Measurements from ENCODE around the gene EDNRB. TPM values are rescaled to one million over a fixed set of nuclear protein-coding genes. Genes with fewer than 3 reads are reported as not detected.

Gene EDNRB
- total and polyA plus RNA-seq, 4 donors = 11.3 to 20.4 (median 14.1) TPM

- H3K36me3 ChIP-seq (ENCODE audit: control insufficient read depth in 4 of 4, insufficient read depth in 3 of 4, low read depth in 1 of 4, low read length in 3 of 4) = no peaks in the 10 kb centered on the region
- TF ChIP-seq FOXA1 (IDR thresholded peaks at IDR 0.05) (no peak), RXRA (IDR thresholded peaks at IDR 0.05) (no peak), JUND (IDR thresholded peaks at IDR 0.05) (no peak), TAF1 (conservative IDR thresholded peaks at IDR 0.05) (no peak), FOXA2 (IDR thresholded peaks at IDR 0.05) (no peak), NR2F2 (IDR thresholded peaks at IDR 0.05) (no peak), REST (IDR thresholded peaks at IDR 0.05) (no peak), RAD21 (IDR thresholded peaks at IDR 0.05) (no peak), ATF3 (IDR thresholded peaks at IDR 0.05) (no peak), YY1 (IDR thresholded peaks at IDR 0.05) (no peak), ZBTB33 (IDR thresholded peaks at IDR 0.05) (no peak), SP1 (IDR thresholded peaks at IDR 0.05) (no peak)
- H3K27ac ChIP-seq (ENCODE audit: low read depth in 1 of 2, low read length in 2 of 2) = no peak overlapping the region
- no peak overlapping the region for H3K4me3 ChIP-seq (ENCODE audit: low read depth in 1 of 3, low read length in 3 of 3)
- H3K27me3 ChIP-seq (ENCODE audit: control insufficient read depth in 4 of 4, insufficient read depth in 4 of 4, low read length in 3 of 4) = no peaks in the 10 kb centered on the region
- no peaks in the 10 kb centered on the region for H3K9me3 ChIP-seq (ENCODE audit: control insufficient read depth in 4 of 4, low read length in 3 of 4)
- no peak overlapping the region for H3K9ac ChIP-seq (ENCODE audit: low read depth in 1 of 2, low read length in 2 of 2)
- H3K4me1 ChIP-seq (ENCODE audit: control insufficient read depth in 4 of 4, insufficient read depth in 4 of 4, low read length in 3 of 4) = no peaks in the 10 kb centered on the region
- DNase-seq (ENCODE audit: low spot score) = no peak
These were observed 47.0 kb downstream of the EDNRB start for GRCh38 chr13:77871596-77871995.

- no peak overlapping the region for H3K27ac ChIP-seq (ENCODE audit: low read depth in 1 of 2, low read length in 2 of 2)
- TF ChIP-seq FOXA2 (IDR thresholded peaks at IDR 0.05) = no peak
- TF ChIP-seq ZBTB33 (IDR thresholded peaks at IDR 0.05) = no peak
- TF ChIP-seq TAF1 (conservative IDR thresholded peaks at IDR 0.05) = no peak
- TF ChIP-seq ATF3 (IDR thresholded peaks at IDR 0.05) = no peak
- TF ChIP-seq RAD21 (IDR thresholded peaks at IDR 0.05) = no peak
- TF ChIP-seq GABPA (IDR thresholded peaks at IDR 0.05 in 1 of 2, conservative IDR thresholded peaks at IDR 0.05 in 1 of 2) = no peak
- TF ChIP-seq SP1 (IDR thresholded peaks at IDR 0.05) = no peak
- TF ChIP-seq RXRA (IDR thresholded peaks at IDR 0.05) = no peak
- no peaks in the 10 kb centered on the region for H3K36me3 ChIP-seq (ENCODE audit: control insufficient read depth in 4 of 4, insufficient read depth in 3 of 4, low read depth in 1 of 4, low read length in 3 of 4)
- H3K9me3 ChIP-seq (ENCODE audit: control insufficient read depth in 4 of 4, low read length in 3 of 4) = no peaks in the 10 kb centered on the region
- DNase-seq (ENCODE audit: low spot score) = no peak
- H3K9ac ChIP-seq (ENCODE audit: low read depth in 1 of 2, low read length in 2 of 2) = no peak overlapping the region
- WGBS = 91% methylated on average over 1 of the region's 1 CpG
- H3K4me1 ChIP-seq (ENCODE audit: control insufficient read depth in 4 of 4, insufficient read depth in 4 of 4, low read length in 3 of 4) = no peaks in the 10 kb centered on the region
- no peak overlapping the region for H3K4me3 ChIP-seq (ENCODE audit: low read depth in 1 of 3, low read length in 3 of 3)
- no peaks in the 10 kb centered on the region for H3K27me3 ChIP-seq (ENCODE audit: control insufficient read depth in 4 of 4, insufficient read depth in 4 of 4, low read length in 3 of 4)
These were observed 49.9 kb downstream of the EDNRB start for GRCh38 chr13:77868717-77869116.

All from liver (tissue), 9 donors.